Activated CD4-positive, alpha-beta T cell treated with anti-CD3 and anti-CD28 coated beads for 1 hour (primary cell): ENCODE results near the gene FUT3.
"Not testable (repeated sequence)": the region's sequence is repeated elsewhere in the genome, so short reads cannot be mapped to it uniquely, and the experiment has no call there.

Experiments used
- DNase-seq: peaks from one replicate; pipeline ENCODE4 v3.0.0-alpha.2; 2020

The FUT3 gene

DNA sequence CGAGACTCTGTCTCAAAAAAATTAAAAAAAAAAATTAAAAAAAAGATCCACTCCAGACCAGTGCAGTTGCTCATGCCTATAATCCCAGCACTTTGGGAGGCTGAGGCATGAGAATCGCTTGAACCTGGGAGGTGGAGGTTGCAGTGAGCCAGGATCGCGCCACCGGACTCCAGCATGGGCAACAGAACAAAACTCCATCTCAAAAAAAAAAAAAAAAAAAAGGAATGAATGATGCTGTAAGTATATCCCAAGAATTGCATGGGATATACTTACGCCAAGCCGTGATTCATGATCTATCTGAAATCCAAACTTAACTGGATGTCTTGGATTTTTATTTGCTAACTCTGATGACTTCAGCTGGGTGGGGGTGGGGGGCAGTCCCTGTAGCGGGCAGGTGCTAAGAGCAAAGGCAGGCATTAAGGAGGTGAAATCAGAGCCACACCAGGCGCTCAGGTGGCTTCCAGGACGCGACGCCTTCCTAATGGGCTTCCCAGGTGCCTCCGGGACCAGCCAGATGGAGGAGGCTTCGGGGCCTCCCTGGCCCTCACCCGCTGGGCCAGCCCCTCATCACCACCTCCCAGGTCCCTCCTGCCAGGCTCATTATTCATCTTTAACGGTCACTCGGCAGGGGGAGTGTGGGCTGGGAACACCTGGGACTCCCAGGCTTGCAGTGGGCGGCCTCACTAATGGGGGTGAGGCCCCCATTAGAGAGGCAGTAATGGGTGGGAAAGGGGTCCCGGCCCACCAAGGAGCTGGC, 30.5 kb upstream of the FUT3 start:
- DNase-seq, result no peak

DNA sequence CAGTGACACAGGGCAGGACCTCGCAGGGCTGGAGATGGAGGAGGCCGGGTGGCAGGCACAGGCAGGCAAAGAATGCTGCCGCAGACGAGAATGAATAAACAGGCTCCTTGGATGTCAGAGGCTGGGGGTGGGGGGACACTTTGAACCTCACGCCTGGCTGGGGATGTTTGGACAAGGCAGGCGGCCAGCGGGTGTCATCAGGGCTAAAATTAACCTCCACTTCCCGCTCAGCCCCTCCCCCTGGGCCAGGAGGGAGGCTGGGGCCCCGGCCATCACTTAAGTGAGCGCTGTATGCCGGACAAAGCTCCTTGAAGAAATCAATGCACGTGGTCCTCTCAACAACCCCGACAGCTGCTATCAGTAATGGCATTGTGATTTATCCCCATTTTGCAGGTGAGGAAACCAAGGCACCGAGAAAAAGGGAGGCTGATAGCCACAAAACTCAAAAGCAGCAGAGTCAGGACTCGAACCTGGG, 29.4 kb upstream of the FUT3 start:
- DNase-seq, result no peak

DNA sequence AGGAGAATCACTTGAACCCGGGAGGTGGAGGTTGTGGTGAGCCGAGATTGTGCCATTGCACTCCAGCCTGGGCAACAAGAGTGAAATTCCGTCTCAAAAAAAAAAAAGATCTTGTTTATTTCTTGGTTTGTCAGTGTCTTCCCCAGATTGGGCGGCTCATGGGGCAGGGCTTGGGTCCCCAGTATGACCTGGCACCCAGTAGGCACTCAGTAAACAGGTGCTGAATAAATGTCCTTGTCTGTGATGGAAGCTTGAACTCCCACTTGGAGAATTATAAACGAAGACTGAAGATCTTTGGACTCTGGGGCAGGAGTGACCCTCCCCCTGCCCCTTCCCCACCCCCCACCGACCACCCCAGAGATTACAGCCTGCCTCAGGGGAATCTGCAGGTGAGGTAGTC, 28.9 kb upstream of the FUT3 start:
- no peak for DNase-seq

DNA sequence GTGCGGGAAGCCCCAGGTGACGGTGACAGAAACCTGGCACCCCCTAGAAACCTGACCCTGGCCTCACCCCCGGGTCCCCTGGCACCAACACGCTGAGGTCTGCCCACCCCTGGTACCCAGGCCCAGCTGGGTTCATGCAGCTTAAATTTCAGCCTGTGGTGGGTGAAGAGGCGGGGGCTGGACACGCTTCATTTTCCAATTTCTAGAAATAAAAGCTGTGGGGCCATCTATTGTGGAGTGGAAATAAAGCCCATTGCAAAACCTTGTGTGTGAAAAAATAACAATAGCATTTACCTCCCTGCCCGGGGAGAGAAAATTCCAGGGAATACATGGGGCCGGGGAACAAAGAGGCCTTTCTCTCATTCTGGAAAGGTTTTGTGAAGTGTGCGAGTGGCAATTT, 26.6 kb upstream of the FUT3 start:
- no peak for DNase-seq

DNA sequence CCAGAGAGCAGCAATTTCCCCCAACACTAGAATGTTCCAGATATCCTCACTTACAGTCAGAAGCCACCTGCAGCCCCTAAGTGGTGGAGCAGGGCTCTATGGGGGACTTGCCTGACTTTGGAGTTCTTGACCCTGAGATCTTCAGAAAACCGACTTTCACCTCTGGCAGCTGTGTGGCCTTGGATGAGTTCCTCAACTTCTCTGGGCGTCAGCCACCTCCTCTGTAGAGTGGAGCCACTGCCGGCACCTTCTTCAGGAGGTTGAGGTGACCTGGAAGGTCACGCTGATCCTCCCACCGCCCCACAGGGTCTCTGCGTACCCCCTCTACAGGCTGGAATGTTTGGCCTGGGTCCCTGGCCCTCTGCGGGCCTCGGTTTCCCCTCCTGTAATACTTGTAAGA, 26.2 kb upstream of the FUT3 start:
- DNase-seq, result no peak

DNA sequence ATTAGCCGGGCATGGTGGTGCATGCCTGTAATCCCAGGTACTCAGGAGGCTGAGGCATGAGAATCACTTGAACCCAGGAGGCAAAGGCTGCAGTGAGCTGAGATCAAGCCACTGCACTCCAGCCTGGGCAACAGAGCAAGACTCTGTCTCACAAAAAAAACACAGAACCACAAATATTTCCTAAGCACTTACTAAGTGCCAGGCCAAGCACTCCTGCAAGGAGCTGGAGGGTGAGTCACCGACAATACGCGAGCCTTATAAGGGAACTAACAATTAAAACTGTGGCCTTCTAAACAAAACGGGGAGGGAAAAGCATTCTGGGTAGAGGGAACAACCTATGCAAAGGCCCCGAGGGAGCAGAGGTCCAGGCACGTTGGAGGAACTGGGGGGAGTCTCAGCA, 23.2 kb upstream of the FUT3 start:
- not testable (repeated sequence) for DNase-seq

DNA sequence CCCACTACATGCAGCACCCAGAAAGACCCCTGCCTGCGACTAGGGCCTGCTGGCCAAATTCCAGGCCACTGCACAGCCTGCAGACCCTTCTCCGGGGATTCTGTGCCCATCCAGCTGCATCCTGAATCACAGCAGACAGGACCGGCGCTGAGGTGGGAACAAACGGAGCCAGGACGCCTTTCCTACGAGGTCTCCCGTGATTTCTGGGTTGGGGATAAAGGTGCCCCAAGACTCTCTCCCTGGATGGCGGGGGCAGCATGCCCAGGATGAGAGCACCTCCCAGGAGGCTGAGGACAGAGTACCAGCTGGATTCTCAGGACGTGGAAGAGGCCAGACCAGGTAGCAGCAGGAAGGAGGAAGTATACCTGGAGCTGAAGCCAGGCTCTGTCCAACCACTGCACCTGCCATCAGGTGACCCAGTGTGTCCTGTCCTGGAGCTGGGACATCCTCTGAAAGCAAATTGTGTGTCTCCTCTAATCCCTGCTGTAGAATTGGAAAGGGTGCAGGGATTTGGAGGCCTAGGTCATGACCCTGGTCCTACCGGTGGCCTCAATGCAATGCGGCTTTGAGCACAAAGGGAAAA, 22.5 kb upstream of the FUT3 start:
- no peak for DNase-seq

DNA sequence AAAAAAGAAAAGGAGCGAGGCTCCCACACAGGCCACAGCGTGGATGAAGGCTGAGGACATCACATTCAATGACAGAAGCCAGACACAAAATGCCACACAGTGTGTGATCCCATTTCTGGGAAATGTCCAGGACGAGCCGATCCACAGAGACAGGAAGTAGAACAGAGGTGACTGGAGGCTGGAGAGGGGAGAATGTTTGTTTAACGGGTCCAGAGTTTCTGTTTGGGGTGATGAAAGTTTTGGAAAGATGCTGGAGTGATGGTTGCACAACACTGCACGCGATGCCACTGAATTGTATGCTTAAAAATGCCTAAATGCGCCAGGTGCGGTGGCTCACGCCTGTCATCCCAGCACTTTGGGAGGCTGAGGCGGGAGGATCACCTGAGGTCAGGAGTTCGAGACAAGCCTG, 19.7 kb upstream of the FUT3 start:
- DNase-seq, result no peak

DNA sequence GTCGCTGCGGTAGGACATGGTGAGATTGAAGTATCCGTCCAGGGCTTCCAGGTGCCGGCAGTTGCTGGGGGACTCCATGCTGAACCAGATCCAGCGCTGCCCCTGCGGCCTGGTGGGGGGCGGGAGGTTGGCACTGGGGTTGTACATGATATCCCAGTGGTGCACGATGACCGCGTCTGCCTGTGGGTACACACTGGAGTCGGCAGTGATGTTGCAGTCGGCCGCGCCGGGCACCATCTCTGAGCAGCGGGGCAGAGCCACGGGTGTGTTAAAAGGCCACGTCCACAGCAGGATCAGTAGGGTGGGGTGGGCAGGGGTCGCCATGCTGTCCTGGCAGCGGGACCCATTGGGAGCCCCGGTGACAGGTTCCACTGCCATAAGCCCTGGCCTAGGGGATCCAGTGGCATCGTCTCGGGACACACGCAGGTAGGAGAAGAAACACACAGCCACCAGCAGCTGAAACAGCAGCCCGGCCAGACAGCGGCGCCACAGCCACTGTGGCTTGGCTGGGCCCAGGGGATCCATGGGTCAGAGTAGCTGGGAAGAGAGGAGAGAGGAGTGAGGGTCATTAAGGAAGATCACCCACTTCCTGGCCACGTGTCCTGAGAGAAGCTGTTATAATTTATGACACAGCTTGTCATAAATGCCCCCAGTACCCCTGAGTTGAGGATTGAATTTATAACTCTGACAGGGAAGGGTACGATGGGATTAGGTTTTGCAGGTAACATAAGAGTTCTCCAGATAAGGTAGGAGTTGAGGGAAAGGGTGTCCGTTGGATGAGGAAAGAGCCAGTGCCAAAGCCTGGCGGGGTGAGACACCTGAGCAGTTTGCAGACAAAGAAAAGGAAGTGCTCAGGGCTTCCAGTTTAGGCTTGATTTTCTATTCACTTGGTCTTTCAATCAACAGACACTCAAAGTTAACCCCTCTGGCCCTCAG, 16.2 kb upstream of the FUT3 start:
- no peak for DNase-seq

DNA sequence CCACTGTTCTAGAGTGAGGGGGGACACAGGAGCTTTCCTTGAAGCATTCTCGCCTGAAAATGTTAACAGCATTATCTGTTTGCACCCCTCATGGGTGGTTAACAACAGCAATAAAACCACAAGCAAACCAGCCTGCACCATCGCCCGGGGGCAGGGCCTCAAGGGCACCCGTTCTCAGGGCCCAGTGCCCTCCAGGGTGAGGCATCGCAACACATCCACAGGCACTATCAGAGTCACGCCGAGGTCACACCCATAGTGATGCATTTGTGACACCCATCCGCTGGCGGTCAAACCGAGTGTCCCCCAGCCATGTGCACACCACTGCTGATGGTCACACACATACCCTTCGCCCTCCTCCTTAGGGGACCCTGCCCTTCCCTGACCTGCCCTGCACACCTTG, 14.5 kb upstream of the FUT3 start:
- no peak for DNase-seq

DNA sequence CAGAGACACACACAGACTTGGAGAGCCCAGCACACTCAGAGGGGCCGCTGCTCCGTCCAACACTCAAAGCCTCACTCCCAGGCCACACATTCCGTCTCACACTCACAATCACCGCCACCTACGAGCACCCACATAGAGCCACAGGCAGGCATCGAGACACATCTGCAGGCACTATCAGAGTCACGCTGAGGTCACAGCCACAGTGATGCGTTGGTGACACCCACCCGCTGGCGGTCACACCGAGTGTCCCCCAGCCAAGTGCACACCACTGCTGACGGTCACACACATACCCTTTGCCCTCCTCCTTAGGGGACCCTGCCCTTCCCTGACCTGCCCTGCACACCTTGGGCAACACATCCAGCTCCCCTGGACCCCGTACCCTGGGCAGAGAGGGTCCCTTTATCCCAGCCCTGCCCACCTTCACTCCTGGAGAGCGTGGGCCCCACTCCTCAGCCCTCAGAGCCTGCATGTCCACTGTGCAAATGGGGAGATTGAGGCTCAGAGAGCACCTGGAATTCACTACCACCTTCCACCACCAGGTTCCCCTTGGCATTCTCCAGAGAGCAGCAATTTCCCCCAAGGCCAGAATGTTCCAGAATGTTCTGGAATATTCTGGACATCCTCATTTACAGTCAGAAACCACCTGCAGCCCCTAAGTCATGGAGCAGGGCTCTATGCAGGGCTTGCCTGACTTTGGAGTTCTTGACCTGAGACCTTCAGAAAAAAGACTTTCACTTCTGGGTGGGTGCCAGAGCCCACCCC, 13.7 kb upstream of the FUT3 start:
- no peak for DNase-seq

DNA sequence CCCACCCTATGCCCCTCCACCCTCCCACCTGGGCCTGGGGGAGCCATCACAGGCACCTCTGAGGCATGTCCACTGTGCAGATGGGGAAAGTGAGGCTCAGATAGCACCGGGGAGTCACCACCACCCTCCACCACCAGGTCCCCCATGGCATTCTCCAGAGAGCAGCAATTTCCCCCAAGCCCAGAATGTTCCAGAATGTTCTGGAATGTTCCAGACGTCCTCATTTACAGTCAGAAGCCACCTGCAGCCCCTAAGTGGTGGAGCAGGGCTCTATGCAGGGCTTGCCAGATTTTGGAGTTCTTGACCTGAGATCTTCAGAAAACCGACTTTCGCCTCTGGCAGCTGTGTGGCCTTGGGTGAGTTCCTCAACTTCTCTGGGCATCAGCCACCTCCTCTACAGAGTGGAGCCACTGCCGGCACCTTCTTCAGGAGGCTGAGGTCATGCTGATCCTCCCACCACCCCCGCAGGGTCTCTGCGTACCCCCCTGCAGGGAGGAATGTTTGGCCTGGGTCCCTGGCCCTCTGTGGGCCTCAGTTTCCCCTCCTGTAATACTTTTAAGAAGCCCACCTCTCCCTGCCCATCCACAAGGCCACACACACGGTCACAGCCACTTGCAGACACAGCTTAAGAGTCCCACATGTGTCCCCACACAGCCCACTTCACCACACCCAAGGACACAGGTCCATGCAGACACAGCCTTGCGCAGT, 12.9 kb upstream of the FUT3 start:
- no peak for DNase-seq

DNA sequence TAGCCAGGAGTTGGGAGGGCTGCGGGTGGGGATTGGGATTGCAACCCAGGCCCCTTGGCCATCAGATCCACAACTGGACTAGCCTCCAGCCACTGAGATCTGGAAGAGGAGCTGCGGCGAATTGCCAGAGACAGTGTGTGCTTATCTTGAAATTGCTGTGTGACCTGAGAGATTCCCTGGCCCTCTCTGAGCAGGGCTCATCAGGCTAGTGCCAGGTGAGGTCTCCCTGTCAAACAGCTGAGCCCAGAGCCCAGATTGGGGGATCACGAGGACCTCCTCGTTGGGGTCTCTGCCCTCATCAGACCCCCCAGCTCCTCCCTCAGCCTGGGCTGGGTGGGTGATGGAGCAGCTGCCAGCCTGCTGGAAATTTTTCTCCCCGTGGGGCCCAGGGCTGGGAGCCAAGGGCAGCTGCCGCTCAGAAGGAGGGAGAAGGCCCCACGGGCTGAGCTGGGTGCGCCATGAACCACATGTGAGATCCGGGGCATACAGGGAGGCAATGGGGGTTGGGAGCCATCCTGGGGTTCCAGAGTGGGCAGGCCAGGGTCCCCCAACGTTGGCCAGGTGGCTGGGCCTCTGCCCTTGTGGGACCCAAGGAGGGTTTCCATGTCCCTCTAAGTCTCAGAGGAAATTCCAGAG, 11.9 kb upstream of the FUT3 start:
- no peak for DNase-seq

DNA sequence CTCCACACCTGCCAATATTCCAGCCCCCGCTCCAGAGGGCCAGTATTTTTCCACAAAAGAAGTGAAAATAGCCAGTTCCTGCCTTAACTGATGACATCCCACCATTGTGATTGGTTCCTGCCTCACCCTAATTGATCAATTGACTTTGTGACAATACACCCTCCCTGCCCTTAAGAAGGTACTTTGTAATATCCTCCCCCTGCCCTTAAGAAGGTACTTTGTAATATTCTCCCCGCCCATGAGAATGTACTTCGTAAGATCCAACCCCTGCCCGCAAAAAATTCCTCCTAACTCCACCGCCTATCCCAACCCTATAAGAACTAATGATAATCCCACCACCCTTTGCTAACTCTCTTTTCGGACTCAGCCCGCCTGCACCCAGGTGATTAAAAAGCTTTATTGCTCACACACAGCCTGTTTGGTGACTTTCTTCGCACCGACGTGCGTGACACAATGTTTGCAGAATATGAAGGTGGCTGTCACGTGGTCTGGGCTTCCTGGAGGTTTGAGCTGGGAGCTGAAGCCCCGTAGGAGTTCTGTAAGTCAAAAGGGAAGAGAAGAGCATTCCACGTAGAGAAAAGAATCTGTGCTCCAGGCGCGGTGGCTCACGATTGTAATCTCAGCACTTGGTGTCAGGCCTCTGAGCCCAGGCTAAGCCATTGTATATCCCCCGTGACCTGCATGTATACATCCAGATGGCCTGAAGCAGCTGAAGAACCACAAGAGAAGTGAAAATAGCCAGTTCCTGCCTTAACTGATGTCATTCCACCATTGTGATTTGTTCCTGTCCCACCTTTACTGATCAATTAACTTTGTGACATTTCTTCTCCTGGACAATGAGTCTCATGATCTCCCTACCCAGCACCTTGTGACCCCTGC, 6.2 kb upstream of the FUT3 start:
- no peak for DNase-seq

DNA sequence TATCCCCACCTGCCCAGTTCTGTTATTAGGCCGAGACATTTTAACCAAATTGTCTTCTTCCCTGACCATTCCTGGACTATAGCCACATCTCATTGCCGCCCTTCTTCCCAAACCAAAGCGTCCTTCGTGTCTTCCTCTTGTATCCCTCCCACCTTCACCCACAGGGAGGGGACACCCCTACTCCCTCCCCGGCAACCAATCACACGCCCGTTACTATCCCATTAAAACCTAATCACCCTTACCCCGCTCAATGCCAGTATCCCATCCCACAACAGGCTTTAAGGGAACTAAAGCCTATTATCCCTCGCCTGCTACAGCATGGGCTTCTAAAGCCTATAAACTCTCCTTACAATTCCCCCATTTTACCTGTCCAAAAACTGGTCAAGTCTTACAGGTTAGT, 3.9 kb upstream of the FUT3 start:
- not testable (repeated sequence) for DNase-seq

DNA sequence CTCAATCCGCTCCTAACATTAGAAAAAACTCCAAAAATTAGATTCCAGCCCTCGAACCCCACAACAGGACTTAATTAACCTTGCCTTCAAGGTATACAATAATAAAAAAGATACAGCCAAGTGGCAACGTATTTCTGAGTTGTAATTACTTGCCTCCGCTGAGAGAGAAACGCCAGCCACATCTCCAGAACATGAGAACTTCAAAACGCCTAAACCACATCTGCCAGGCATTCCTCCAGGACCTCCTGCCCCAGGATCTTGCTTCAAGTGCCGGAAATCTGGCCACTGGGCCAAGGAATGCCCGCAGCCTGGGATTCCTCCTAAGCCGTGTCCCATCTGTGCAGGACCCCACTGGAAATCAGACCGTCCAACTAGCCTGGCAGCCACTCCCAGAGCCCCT, 2.9 kb upstream of the FUT3 start:
- DNase-seq, result not testable (repeated sequence)

DNA sequence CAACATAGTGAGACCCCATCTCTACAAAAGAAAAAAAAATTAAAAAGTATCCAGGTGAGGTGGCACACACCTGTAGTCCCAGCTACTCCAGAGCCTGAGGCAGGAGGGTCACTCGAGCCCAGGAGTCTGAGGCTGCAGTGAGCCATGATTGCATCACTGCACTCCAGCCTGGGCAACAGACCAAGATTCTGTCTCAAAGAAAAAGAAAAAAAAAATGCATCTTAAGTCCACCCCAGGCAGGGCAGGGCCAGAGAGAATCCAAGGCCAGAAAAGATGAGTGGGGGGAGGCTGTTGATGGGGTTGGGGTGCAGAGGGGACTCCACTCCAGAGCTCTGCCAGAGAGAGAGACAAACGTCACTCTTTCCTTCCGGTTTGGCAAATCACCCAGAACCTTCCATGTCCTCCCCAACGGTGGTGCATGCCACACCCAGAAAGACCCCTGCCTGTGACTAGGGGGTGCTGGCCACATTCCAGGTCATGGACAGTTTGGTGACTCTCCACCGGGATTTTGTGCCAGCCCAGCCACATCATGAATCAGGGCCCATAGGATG, 431 bp downstream of the FUT3 start:
- DNase-seq, result no peak

DNA sequence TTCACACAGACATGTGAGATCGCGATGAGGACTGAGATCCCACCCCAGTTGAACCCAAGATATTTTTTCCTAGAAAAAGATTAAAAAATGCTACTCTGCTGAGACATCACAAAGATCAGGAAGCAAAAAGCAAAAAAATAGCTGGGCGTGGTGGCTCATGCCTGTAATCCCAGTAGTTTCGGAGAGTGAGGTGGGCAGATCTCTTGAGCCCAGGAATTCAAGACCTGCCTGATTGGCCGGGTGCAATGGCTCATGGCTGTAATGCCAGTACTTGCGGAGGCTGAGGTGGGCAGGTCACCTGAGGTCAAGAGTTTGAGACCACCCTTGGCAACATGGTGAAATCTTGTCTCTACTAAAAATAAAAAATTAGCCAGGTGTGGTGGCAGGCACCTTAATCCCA, 1.1 kb downstream of the FUT3 start:
- DNase-seq, result no peak

DNA sequence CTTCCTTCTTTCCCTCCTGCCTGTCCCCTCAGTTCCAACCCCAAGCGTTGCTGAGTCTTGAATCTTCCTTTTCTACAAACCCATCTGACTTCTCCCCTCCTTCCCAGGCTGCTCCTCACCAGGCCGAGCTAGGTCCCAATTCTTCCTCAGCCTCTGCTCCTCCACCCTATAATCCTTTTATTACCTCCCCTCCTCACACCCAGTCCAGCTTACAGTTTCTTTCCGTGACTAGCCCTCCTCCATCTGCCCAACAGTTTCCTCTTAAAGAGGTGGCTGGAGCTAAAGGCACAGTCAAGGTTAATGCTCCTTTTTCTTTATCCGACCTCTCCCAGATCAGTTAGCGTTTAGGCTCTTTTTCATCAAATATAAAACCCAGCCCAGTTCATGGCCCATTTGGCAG, 2.6 kb downstream of the FUT3 start:
- not testable (repeated sequence) for DNase-seq

DNA sequence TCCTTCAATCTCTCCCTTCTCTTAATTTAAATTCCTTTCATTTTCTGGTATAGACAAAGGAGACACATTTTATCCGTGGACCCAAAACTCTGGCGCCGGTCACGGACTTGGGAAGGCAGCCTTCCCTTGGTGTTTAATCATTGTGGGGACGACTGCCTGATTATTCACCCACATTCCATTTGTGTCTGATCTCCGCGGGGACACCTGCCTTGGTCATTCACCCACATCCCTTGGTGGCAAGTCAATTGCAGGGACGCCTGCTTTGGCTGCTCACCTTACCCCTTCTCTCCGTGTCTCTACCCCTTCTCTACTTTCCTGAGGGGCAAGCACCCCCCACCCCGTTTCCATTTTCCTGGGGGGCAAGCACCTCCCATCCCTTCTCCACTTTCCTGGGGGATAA, 3.4 kb downstream of the FUT3 start:
- DNase-seq, result not testable (repeated sequence)
